AG04449 (cell line): ENCODE data around the gene TTC34.

Experiments used
- CTCF ChIA-PET: fragments of 350-600 bp; formaldehyde crosslinking; extraction: SDS; loops from one replicate; lab custom pipeline; 2021; ENCODE audit warnings: antibody characterized with exemption; lab: Yijun Ruan, JAX
- POLR2A ChIA-PET: fragments of 400-600, 350-600 bp; formaldehyde crosslinking; extraction: SDS; loops from one replicate; lab custom pipeline; 2020; ENCODE audit warnings: antibody characterized with exemption, inconsistent platforms; lab: Yijun Ruan, JAX
- DNase-seq: peaks from one replicate; pipeline ENCODE4 v3.0.0-alpha.2; 2010; ENCODE audit warnings: low read depth, low spot score
- H3K4me3 ChIP-seq: 2 replicates; pipeline ENCODE4 v1.5.1; 2011; ENCODE audit warnings: low read depth, mild to moderate bottlenecking, control low read depth, low read length
- CTCF ChIP-seq: IDR thresholded peaks from one replicate; pipeline ENCODE4 v1.5.1; 2011; ENCODE audit warnings: mild to moderate bottlenecking, moderate library complexity, low read length, control low read depth, inconsistent platforms; ENCODE audit not compliant: insufficient read depth; ENCODE audit errors: missing control alignments

Gene TTC34

GRCh38 chr1:2645143-2645542, 156.3 kb downstream of the TTC34 start:
- H3K4me3 ChIP-seq = no peak overlapping the region
- TF ChIP-seq CTCF = no peak
- POLR2A ChIA-PET = no interaction called here
- no peak for DNase-seq
- CTCF ChIA-PET = no interaction called here

DNA sequence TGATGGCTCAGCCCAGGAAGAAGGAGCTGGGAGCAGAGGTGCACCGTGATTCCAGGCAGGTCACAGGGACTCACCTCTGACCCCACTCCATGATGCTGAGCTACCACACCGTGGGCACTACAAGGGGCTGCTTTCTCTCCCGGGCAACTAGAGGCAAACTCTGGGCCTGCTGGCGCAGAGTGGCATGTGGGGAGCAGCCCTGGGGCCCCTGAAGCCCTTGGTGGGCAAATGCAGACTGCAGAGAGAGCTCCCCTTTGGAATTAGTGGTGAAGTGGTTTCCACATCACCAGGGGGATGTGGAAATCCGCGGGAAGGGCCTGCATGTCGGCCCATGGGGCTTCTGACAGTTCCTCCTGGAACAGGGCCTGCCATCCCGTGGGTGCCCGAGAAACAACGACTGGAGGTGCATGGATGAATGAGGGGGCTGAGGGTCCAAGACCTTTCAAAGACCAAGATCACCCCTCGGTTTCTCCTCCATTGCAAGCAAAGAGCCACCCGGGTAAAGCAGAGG, 156.8 kb downstream of the TTC34 start:
- no peak for DNase-seq
- no peak overlapping the region for H3K4me3 ChIP-seq
- CTCF ChIA-PET = no interaction called here
- POLR2A ChIA-PET = no interaction called here
- no peak for TF ChIP-seq CTCF

- ChIA-PET CTCF (no interaction called here), POLR2A (no interaction called here)
- H3K4me3 ChIP-seq = no peak overlapping the region
- no peak for TF ChIP-seq CTCF
- DNase-seq = no peak
These were observed 157.3 kb downstream of the TTC34 start for GRCh38 chr1:2644171-2644570.

- no peak for TF ChIP-seq CTCF
- ChIA-PET POLR2A (no interaction called here), CTCF (interaction anchor here (1.0 kb wide), 1 partner anchor 847 kb away, joined by 3 read pairs; no protein-coding TSS in a partner anchor)
- H3K4me3 ChIP-seq = peak overlapping the region; percentile 84
- no peak for DNase-seq
These were observed 157.9 kb downstream of the TTC34 start for GRCh38 chr1:2643414-2644077.

- peak; percentile 14 for DNase-seq
- H3K4me3 ChIP-seq = peak overlapping the region; percentile 84
- CTCF ChIA-PET = interaction anchor here (1.0 kb wide), 1 partner anchor 848 kb away, joined by 3 read pairs; no protein-coding TSS in a partner anchor
- POLR2A ChIA-PET = no interaction called here
- peak; percentile 30 for TF ChIP-seq CTCF
These were observed 158.7 kb downstream of the TTC34 start for GRCh38 chr1:2642560-2643413.

DNA sequence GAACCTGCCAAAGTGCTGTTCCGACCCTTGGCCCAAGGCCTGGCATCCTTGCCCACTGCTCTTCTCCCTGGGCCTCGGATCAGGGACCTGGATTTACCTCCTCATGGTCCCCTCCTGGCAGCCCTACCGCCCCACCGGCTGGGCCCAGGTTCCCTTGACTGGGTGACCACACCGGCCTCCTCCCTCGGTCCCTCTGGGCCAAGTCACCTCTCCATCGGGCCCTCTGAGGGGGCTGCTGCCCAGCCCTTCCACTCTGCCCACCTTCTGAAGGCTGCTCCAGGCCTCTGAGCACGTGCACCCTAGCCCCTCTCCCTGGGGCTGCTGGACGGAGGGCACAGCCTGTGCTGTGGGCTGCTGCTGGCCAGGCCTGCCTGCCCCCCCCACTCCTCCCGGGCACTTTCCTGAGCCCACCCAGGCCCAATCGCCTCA, 159.3 kb downstream of the TTC34 start:
- POLR2A ChIA-PET = no interaction called here

More for the DNA sequence above, 159.3 kb downstream of the TTC34 start:
- CTCF ChIA-PET = no interaction called here
- H3K4me3 ChIP-seq = peak overlapping the region; percentile 84
- no peak for TF ChIP-seq CTCF
- no peak for DNase-seq
